ENCODE results near the gene COL18A1. TPM values are rescaled to one million over a fixed set of nuclear protein-coding genes. Genes with fewer than 3 reads are reported as not detected.

The COL18A1 gene
- total and polyA plus RNA-seq, 9 of the 15 experiments (the other 6 are each of a cell fraction or from before 2014, with no cell fraction given) = 0.14 to 16.4 (median 2.0) TPM

GRCh38 chr21:45541221-45542039 lies 136.5 kb downstream of the COL18A1 start (continued):
- TF ChIP-seq, protein P1, sequence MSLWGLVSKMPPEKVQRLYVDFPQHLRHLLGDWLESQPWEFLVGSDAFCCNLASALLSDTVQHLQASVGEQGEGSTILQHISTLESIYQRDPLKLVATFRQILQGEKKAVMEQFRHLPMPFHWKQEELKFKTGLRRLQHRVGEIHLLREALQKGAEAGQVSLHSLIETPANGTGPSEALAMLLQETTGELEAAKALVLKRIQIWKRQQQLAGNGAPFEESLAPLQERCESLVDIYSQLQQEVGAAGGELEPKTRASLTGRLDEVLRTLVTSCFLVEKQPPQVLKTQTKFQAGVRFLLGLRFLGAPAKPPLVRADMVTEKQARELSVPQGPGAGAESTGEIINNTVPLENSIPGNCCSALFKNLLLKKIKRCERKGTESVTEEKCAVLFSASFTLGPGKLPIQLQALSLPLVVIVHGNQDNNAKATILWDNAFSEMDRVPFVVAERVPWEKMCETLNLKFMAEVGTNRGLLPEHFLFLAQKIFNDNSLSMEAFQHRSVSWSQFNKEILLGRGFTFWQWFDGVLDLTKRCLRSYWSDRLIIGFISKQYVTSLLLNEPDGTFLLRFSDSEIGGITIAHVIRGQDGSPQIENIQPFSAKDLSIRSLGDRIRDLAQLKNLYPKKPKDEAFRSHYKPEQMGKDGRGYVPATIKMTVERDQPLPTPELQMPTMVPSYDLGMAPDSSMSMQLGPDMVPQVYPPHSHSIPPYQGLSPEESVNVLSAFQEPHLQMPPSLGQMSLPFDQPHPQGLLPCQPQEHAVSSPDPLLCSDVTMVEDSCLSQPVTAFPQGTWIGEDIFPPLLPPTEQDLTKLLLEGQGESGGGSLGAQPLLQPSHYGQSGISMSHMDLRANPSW (CRISPR knock-in tag; IDR thresholded peaks at IDR 0.05) = no peak
- TF ChIP-seq EP400 (IDR thresholded peaks at IDR 0.05) (peak; percentile 97), KLF1 (tag; IDR thresholded peaks at IDR 0.05) (no peak), JUN (IDR thresholded peaks at IDR 0.05; ENCODE audit: borderline replicate concordance, low read depth, low read length) (peak; percentile 73; the same call in 1 of the 2 replicates), JUN (CRISPR knock-in tag; IDR thresholded peaks at IDR 0.05; ENCODE audit: borderline replicate concordance) (no peak), EGR1 (conservative IDR thresholded peaks at IDR 0.05) (peak; percentile 67), L3MBTL2 (IDR thresholded peaks at IDR 0.05) (peak; percentile 84), MAX (CRISPR knock-in tag; IDR thresholded peaks at IDR 0.05) (peak; percentile 98), ZNF174 (CRISPR knock-in tag; IDR thresholded peaks at IDR 0.05) (no peak), GATAD2A (IDR thresholded peaks at IDR 0.05) (no peak), E2F3 (CRISPR knock-in tag; IDR thresholded peaks at IDR 0.05) (0 out of 2 replicates have a peak, but pooled peaks have one; percentile 44), TSC22D4 (tag; IDR thresholded peaks at IDR 0.05) (no peak), ZNF707 (CRISPR knock-in tag; conservative IDR thresholded peaks at IDR 0.05) (no peak), TAF1 (IDR thresholded peaks at IDR 0.05; ENCODE audit: control insufficient read depth, extremely low read depth, insufficient read depth, low read length, severe bottlenecking) (peak; percentile 47), ILF3 (IDR thresholded peaks at IDR 0.05; ENCODE audit: borderline replicate concordance) (no peak), MTA1 (IDR thresholded peaks at IDR 0.05; ENCODE audit: borderline replicate concordance) (peak; percentile 95), PHF8 (IDR thresholded peaks at IDR 0.05; ENCODE audit: borderline replicate concordance, low read length) (peak; percentile 48; the same call in 1 of the 2 replicates), HMGN3 (IDR thresholded peaks at IDR 0.05; ENCODE audit: borderline replicate concordance, extremely low read depth, insufficient read length, low read depth, low read length) (peak; percentile 77)
- TF ChIP-seq, protein P2, sequence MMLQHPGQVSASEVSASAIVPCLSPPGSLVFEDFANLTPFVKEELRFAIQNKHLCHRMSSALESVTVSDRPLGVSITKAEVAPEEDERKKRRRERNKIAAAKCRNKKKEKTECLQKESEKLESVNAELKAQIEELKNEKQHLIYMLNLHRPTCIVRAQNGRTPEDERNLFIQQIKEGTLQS (IDR thresholded peaks at IDR 0.05) = no peak
- TF ChIP-seq, protein P2 (CRISPR knock-in tag; conservative IDR thresholded peaks at IDR 0.05) = no peak
- TF ChIP-seq, protein P3, sequence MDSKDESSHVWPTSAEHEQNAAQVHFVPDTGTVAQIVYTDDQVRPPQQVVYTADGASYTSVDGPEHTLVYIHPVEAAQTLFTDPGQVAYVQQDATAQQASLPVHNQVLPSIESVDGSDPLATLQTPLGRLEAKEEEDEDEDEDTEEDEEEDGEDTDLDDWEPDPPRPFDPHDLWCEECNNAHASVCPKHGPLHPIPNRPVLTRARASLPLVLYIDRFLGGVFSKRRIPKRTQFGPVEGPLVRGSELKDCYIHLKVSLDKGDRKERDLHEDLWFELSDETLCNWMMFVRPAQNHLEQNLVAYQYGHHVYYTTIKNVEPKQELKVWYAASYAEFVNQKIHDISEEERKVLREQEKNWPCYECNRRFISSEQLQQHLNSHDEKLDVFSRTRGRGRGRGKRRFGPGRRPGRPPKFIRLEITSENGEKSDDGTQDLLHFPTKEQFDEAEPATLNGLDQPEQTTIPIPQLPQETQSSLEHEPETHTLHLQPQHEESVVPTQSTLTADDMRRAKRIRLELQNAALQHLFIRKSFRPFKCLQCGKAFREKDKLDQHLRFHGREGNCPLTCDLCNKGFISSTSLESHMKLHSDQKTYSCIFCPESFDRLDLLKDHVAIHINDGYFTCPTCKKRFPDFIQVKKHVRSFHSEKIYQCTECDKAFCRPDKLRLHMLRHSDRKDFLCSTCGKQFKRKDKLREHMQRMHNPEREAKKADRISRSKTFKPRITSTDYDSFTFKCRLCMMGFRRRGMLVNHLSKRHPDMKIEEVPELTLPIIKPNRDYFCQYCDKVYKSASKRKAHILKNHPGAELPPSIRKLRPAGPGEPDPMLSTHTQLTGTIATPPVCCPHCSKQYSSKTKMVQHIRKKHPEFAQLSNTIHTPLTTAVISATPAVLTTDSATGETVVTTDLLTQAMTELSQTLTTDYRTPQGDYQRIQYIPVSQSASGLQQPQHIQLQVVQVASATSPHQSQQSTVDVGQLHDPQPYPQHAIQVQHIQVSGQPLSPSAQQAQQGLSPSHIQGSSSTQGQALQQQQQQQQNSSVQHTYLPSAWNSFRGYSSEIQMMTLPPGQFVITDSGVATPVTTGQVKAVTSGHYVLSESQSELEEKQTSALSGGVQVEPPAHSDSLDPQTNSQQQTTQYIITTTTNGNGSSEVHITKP (IDR thresholded peaks at IDR 0.05; ENCODE audit: partially characterized antibody) = no peak
